ENCODE results near the gene UBL7. TPM values are rescaled to one million over a fixed set of nuclear protein-coding genes. Genes with fewer than 3 reads are reported as not detected.

The UBL7 gene
- total RNA-seq, 2 donors from 2014 or later, result 25.7 to 47.2 TPM

DNA sequence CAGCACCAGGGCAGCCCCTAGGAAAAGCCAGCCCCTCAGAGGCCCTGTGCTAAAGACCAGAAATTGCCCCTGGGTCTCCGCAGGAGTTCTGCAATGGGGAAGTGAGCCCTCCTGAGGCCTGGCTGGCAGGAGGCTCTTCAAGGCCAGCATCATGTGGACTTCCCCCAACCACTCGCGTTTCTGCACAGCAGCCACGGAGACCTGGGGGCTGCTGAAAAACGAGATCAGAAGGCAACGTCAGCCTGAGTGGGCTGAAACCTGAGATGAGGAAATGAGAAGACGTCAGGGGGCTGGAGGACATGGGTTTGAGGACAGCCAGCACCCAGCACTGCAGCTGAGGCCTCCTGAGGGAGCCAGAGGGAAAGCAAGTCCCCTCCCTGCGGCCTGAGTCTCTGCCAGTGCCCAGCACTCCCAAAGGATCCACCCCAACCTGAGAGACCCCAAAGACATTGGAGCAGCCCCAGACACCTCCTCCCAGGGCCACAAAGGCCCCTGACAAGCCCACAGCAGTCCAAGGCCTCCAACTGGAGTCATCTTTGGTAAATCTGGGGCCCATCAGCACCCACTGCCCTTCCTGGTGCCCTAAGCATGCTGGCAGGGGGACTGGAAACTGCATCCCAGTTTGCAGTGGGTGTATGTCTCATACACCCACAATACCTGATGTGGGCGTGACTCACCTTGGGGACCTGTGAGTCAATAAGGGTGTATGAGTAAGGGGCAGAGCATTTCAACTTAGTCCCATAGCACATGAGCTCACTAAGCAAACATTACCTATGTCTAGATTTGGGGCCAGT, 64.3 kb downstream of the UBL7 start:
- H3K4me3 ChIP-seq, result no peak overlapping the region
- H3K27ac ChIP-seq, result no peak overlapping the region
- 46 to 54% methylated on average over 4 to 8 of the region's 9 CpGs for WGBS, 2 donors
- H3K9me3 ChIP-seq, result no peaks in the 10 kb centered on the region
- TF ChIP-seq POLR2A (IDR thresholded peaks at IDR 0.05), result no peak
- TF ChIP-seq, protein P1, sequence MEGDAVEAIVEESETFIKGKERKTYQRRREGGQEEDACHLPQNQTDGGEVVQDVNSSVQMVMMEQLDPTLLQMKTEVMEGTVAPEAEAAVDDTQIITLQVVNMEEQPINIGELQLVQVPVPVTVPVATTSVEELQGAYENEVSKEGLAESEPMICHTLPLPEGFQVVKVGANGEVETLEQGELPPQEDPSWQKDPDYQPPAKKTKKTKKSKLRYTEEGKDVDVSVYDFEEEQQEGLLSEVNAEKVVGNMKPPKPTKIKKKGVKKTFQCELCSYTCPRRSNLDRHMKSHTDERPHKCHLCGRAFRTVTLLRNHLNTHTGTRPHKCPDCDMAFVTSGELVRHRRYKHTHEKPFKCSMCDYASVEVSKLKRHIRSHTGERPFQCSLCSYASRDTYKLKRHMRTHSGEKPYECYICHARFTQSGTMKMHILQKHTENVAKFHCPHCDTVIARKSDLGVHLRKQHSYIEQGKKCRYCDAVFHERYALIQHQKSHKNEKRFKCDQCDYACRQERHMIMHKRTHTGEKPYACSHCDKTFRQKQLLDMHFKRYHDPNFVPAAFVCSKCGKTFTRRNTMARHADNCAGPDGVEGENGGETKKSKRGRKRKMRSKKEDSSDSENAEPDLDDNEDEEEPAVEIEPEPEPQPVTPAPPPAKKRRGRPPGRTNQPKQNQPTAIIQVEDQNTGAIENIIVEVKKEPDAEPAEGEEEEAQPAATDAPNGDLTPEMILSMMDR (IDR thresholded peaks at IDR 0.05), result no peak
- no peaks in the 10 kb centered on the region for H3K36me3 ChIP-seq (replicated peaks in 1 of 2; ENCODE audit: insufficient read depth in 1 of 2, low read depth in 2 of 2)
- DNase-seq, result no peak
- H3K4me1 ChIP-seq, result no peaks in the 10 kb centered on the region
- no peak for ATAC-seq
- no peaks in the 10 kb centered on the region for H3K27me3 ChIP-seq
- intact Hi-C loops (cut with DNase I), result no loop called here

DNA sequence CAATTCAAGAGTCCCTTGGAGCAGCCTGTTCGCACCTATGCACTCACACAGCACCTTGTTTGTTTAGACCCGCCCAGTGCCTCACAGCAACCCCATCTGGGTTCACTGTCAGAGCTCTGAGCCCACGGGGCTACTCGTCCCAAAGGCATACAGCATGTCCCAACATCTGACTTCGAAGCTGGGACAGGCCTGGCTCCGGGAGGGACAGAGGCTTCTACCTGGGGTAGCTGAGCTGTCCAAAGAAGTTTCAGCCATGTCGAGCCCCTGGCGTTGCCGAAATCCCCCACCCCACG, 64.9 kb downstream of the UBL7 start:
- Histone ChIP-seq H3K27me3 (no peaks in the 10 kb centered on the region), H3K27ac (no peak overlapping the region), H3K4me3 (no peak overlapping the region), H3K36me3 (replicated peaks in 1 of 2; ENCODE audit: insufficient read depth in 1 of 2, low read depth in 2 of 2) (no peaks in the 10 kb centered on the region), H3K4me1 (no peaks in the 10 kb centered on the region), H3K9me3 (no peaks in the 10 kb centered on the region)
- intact Hi-C loops (cut with DNase I), result no loop called here
- ATAC-seq (no peak), DNase-seq (no peak)
- TF ChIP-seq, protein P1 (IDR thresholded peaks at IDR 0.05), result no peak
- TF ChIP-seq POLR2A (IDR thresholded peaks at IDR 0.05), result no peak
- 64 to 72% methylated on average over 2 to 10 of the region's 10 CpGs for WGBS, 2 donors

Small RNA genes lying within 50 kb of the gene (microRNA-seq; reads per million reads assigned to microRNA genes)
- 0 reads per million in 2 donors for gene MIR6881 (ENCODE audit: borderline number of aligned reads in 2 of 2, borderline replicate concordance in 2 of 2)

Small RNA genes lying within 50 kb of the gene (small RNA-seq; reads per million reads assigned to genes)
- gene MIR6881 (not detected), gene RF00591 (not detected)

Other genes starting within 250 kb of the UBL7 start
- not detected for gene CCDC33, start 224.8 kb downstream of the UBL7 start, total RNA-seq
- under 1 TPM; 0.26 to 0.99 TPM for gene CYP11A1, start 93.5 kb downstream of the UBL7 start, total RNA-seq
- gene SEMA7A, start 27.2 kb downstream of the UBL7 start, total RNA-seq, result under 1 TPM; 0.33 to 0.52 TPM
- gene ARID3B, start 80.1 kb upstream of the UBL7 start, total RNA-seq, result 10 to 100 TPM in 1 of 2 donors, 1 to 10 TPM in 1; 2.9 to 22.4 TPM
- 100 to 1,000 TPM in 1 of 2 donors, 10 to 100 TPM in 1; 48.0 to 126 TPM for gene CLK3, start 154.7 kb upstream of the UBL7 start, total RNA-seq
- gene EDC3, start 234.9 kb upstream of the UBL7 start, total RNA-seq, result 1 to 10 TPM; 6.7 to 9.2 TPM